Measurements from ENCODE around the gene CREBL2. TPM values are rescaled to one million over a fixed set of nuclear protein-coding genes. Genes with fewer than 3 reads are reported as not detected.

CREBL2 gene
- total and polyA plus RNA-seq, 2 of the 13 experiments (the other 11 are each of a cell fraction or from before 2014, with no cell fraction given), result 6.9 to 8.4 TPM

DNA sequence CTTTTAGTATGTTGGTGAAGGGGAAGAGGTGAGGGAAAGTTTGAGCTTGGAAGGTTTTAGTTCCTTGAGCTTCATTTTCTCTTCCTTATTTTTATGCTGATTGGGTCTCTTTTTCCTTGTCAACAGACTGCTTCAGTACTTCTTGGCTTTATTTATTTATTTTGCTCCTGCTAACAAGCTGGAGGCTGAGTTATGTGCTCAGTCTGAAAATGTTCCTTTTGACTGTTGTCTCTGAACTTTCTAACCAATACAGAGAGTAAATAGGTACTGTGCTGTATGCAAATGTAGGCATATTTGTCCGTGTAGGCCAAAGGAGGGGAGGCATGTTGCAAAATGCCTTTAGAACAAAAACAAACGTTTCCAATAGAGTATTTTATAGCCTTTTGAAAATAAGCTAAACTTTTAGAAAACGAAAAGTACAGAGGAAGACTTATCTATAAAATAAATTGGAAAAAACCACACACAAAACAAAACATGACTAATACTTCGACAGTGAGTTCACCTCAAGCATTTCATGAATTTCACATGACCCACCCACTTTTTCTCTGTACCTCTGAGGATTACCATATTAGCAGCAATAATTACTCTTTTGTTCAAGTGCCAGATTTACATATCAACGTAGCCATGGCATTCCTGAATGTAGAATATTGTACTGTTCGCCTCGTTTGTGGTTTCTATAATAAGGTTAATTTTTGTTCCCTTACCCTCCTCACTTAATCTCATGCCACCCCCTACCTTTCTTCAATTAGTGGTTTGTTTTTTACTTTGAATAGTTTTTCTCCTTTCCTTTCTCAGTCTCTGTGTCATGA, 4.7 kb upstream of the CREBL2 start:
- WGBS (ENCODE audit: low lambda C conversion rate), result 51% methylated on average over 7 of the region's 7 CpGs
- POLR2A ChIA-PET, result interaction anchor here (0.8 kb wide), 1 partner anchor 109 kb away, joined by 4 read pairs; no protein-coding TSS in a partner anchor
- peak; percentile 32 for DNase-seq (ENCODE audit: low spot score)

More for the DNA sequence above, 4.7 kb upstream of the CREBL2 start:
- intact Hi-C loops (cut with micrococcal nuclease; ENCODE audit: unreplicated experiment), result no loop called here
- H2AFZ ChIP-seq (ENCODE audit: low read length), result peak overlapping the region; percentile 16
- H3K4me2 ChIP-seq (ENCODE audit: low read depth, low read length), result no peak overlapping the region
- no peaks in the 10 kb centered on the region for H3K36me3 ChIP-seq (replicated peaks in 1 of 2; ENCODE audit: control insufficient read depth in 1 of 2, insufficient read depth in 2 of 2, low read length in 2 of 2)
- no TSS peak for BruUV-seq (replicated peaks)
- no peak overlapping the region for H3K9ac ChIP-seq (ENCODE audit: insufficient read depth, low read depth, low read length)
- no peaks in the 10 kb centered on the region for H3K9me3 ChIP-seq (ENCODE audit: low read length)
- no peaks in the 10 kb centered on the region for H3K79me2 ChIP-seq (ENCODE audit: insufficient read depth, low read length)
- in situ Hi-C loops (cut with HindIII; ENCODE audit: extremely low pct_ligation_motif_present, low pct_unique_long_range_greater_than_20kb), result no loop called here
- H3K4me1 ChIP-seq (ENCODE audit: insufficient read depth, low read length), result peaks cover 36% of the 10 kb centered on the region
- CTCF ChIA-PET (ENCODE audit: low intra/inter-chr PET ratio, low total read pairs), result no interaction called here
- FAIRE-seq (no peak), ATAC-seq (no peak)
- no peak overlapping the region for H3K27ac ChIP-seq (ENCODE audit: extremely low read length, insufficient read depth, low read length)
- H3K4me3 ChIP-seq (replicated peaks in 1 of 3; ENCODE audit: insufficient read depth in 1 of 3, low read depth in 2 of 3, low read length in 3 of 3), result no peak overlapping the region
- TF ChIP-seq TBX3 (IDR thresholded peaks at IDR 0.05; ENCODE audit: borderline replicate concordance) (no peak), NR2F2 (IDR thresholded peaks at IDR 0.05; ENCODE audit: borderline replicate concordance, low read depth) (no peak), KDM2A (CRISPR knock-in tag; IDR thresholded peaks at IDR 0.05; ENCODE audit: borderline replicate concordance, low read depth) (no peak), ZNF766 (CRISPR knock-in tag; IDR thresholded peaks at IDR 0.05; ENCODE audit: borderline replicate concordance) (no peak), PHF5A (CRISPR knock-in tag; IDR thresholded peaks at IDR 0.05; ENCODE audit: low read depth, unreplicated experiment) (no peak), ZNF121 (CRISPR knock-in tag; IDR thresholded peaks at IDR 0.05) (no peak), CREM (IDR thresholded peaks at IDR 0.05) (no peak), CREM (CRISPR knock-in tag; IDR thresholded peaks at IDR 0.05) (no peak)
- TF ChIP-seq, protein P1, sequence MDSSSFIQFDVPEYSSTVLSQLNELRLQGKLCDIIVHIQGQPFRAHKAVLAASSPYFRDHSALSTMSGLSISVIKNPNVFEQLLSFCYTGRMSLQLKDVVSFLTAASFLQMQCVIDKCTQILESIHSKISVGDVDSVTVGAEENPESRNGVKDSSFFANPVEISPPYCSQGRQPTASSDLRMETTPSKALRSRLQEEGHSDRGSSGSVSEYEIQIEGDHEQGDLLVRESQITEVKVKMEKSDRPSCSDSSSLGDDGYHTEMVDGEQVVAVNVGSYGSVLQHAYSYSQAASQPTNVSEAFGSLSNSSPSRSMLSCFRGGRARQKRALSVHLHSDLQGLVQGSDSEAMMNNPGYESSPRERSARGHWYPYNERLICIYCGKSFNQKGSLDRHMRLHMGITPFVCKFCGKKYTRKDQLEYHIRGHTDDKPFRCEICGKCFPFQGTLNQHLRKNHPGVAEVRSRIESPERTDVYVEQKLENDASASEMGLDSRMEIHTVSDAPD (CRISPR knock-in tag; IDR thresholded peaks at IDR 0.05), result no peak
- TF ChIP-seq, protein P2, sequence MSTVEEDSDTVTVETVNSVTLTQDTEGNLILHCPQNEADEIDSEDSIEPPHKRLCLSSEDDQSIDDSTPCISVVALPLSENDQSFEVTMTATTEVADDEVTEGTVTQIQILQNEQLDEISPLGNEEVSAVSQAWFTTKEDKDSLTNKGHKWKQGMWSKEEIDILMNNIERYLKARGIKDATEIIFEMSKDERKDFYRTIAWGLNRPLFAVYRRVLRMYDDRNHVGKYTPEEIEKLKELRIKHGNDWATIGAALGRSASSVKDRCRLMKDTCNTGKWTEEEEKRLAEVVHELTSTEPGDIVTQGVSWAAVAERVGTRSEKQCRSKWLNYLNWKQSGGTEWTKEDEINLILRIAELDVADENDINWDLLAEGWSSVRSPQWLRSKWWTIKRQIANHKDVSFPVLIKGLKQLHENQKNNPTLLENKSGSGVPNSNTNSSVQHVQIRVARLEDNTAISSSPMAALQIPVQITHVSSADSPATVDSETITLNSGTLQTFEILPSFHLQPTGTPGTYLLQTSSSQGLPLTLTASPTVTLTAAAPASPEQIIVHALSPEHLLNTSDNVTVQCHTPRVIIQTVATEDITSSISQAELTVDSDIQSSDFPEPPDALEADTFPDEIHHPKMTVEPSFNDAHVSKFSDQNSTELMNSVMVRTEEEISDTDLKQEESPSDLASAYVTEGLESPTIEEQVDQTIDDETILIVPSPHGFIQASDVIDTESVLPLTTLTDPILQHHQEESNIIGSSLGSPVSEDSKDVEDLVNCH (CRISPR knock-in tag; IDR thresholded peaks at IDR 0.05), result no peak
- H4K20me1 ChIP-seq (ENCODE audit: insufficient read depth, low read length), result no peaks in the 10 kb centered on the region
- H3K27me3 ChIP-seq (ENCODE audit: control insufficient read depth in 1 of 2, insufficient read depth in 2 of 2, low read length in 2 of 2), result no peaks in the 10 kb centered on the region

All from HepG2 (cell line).